ENCODE results near the gene VIT.

The VIT gene

DNA sequence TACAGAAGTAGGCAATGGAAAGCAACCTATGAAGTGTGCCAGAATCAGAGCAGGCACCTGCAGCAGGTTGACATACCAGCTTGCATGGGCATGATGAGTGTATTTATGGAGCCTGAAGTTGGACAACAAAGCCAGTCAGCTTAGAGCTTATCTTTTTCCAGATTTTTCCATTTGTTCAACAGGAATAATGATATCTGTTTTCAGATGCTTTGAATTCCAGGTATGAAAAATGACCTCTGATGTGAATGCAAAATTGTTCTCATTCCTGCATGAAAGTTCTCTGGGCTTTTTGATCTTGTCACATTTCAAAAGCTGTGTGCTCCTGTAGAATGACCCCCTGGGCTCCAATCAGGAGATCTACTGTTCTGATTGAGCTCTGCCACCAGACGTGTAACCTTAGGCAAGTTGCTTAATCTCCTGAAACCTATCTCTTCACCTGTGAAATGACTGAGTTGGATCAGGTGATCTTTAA lies 38.2 kb upstream of the VIT start:
- no peak for TF ChIP-seq CTCF (IDR thresholded peaks at IDR 0.05; ENCODE audit: low read depth, low read length)
- no peak for DNase-seq (ENCODE audit: extremely low read depth, low read depth)

DNA sequence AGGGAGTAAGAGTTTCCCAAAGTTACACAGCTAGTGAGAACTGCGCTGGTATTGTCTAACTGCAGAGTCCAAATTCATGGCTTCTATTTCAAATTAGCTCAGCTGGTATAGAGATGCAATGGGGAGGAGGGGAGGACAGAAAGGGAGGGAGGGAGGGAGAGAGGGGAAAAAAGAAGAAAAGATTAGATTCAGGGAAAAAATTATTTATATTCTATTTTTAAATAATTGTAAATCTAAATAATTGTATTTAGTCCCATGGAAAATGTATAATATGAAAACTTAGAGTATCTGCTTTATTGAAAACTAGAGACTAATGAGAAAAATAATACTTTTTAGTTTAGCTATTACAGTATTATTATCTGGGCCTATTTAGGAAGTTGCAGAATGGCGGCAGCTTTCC lies 37.3 kb upstream of the VIT start:
- no peak for DNase-seq (ENCODE audit: extremely low read depth, low read depth)
- no peak for TF ChIP-seq CTCF (IDR thresholded peaks at IDR 0.05; ENCODE audit: low read depth, low read length)

DNA sequence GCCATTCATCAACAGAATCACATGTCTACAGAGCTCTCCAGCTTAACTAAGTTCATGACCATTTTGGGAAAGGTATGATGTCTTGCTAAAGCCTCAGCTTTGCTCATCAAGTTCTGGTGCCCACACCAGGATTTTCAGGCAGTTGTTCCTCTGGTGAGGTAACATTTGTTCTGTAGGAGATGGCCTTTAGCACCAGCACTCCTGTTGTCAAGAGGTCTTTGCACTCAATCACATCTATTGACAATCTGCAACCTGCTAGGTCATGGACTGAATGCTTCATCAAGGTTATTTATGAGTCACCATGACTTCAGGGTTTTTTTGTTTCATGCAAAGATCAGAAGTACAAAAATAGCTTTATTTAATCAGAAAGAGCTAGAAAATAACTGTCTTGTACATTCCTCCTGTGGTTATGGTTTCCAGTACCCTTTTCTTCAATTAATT lies 36.6 kb upstream of the VIT start:
- no peak for TF ChIP-seq CTCF (IDR thresholded peaks at IDR 0.05; ENCODE audit: low read depth, low read length)
- DNase-seq (ENCODE audit: extremely low read depth, low read depth): no peak

GRCh38 chr2:36662638-36663037 lies 33.9 kb upstream of the VIT start:
- TF ChIP-seq CTCF (IDR thresholded peaks at IDR 0.05; ENCODE audit: low read depth, low read length): no peak
- DNase-seq (ENCODE audit: extremely low read depth, low read depth): no peak

- no peak for TF ChIP-seq CTCF (IDR thresholded peaks at IDR 0.05; ENCODE audit: low read depth, low read length)
- DNase-seq (ENCODE audit: extremely low read depth, low read depth): no peak
Measured at GRCh38 chr2:36663295-36663694, 33.2 kb upstream of the VIT start.

GRCh38 chr2:36663851-36664695 lies 32.4 kb upstream of the VIT start:
- peak; percentile 73 for TF ChIP-seq CTCF (IDR thresholded peaks at IDR 0.05; ENCODE audit: low read depth, low read length)
- peak; percentile 70 for DNase-seq (ENCODE audit: extremely low read depth, low read depth)

DNA sequence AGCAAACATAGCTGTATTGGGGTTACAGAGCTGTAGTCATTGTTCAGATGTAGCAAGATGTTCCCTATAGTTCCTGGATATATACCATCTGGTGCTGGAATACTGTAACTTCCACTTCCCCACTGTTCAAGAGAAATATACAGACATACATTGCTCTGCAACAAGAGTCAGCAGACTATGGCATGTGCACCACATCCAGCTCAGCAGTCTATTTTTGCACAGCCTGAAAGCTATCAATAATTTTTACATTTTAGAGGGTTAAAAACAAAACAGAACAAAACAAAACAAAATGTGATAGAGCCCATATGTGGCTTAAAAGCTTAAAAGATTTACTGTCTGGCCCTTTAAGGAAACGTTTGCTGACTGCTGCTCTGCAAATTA lies 31.8 kb upstream of the VIT start:
- no peak for TF ChIP-seq CTCF (IDR thresholded peaks at IDR 0.05; ENCODE audit: low read depth, low read length)
- no peak for DNase-seq (ENCODE audit: extremely low read depth, low read depth)
